ENCODE data around the gene ZMIZ1.

GRCh38 chr10:79340646-79341244, 272.0 kb downstream of the ZMIZ1 start:
- no peak for TF ChIP-seq SIN3A (IDR thresholded peaks at IDR 0.05; ENCODE audit: borderline replicate concordance, insufficient read depth, low read length)
- no peak for TF ChIP-seq TAF1 (IDR thresholded peaks at IDR 0.05; ENCODE audit: borderline replicate concordance, insufficient read depth, low read length)
